Myocyte (in vitro differentiated cells): ENCODE results near the gene ITGAV. TPM values are rescaled to one million over a fixed set of nuclear protein-coding genes. Genes with fewer than 3 reads are reported as not detected.

Experiments used
- DNase-seq: peaks from one replicate; pipeline ENCODE4 v3.0.0-alpha.2; 2012; ENCODE audit warnings: low read depth
- total RNA-seq: library from RNA; depleted of rRNA; stranded (reverse); fragments of >200 nt; gene quantifications from 2 replicates; pipeline ENCODE4 v1.2.3, GENCODE V29; 2014

The ITGAV gene
- total RNA-seq, 1 donor from 2014 or later: 166 TPM

DNA sequence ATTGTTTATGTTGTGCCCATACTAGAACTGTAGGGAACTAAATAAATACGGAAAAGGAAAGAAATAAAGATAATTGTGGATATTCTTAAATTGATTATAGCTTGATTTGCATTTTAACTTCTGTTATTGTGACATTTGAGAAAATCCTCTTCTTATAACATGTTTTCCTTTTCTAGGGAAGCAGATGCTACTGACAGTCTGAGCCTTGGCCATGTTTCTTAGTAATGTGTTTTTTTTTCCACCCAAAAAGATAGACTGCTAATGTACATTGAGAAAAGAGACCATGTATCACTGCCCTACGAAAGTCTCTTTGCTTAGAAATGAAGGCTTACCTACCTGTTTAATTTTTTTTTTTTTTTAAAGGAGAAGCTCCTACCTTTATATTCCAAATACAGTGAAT lies 22.2 kb downstream of the ITGAV start:
- no peak for DNase-seq

DNA sequence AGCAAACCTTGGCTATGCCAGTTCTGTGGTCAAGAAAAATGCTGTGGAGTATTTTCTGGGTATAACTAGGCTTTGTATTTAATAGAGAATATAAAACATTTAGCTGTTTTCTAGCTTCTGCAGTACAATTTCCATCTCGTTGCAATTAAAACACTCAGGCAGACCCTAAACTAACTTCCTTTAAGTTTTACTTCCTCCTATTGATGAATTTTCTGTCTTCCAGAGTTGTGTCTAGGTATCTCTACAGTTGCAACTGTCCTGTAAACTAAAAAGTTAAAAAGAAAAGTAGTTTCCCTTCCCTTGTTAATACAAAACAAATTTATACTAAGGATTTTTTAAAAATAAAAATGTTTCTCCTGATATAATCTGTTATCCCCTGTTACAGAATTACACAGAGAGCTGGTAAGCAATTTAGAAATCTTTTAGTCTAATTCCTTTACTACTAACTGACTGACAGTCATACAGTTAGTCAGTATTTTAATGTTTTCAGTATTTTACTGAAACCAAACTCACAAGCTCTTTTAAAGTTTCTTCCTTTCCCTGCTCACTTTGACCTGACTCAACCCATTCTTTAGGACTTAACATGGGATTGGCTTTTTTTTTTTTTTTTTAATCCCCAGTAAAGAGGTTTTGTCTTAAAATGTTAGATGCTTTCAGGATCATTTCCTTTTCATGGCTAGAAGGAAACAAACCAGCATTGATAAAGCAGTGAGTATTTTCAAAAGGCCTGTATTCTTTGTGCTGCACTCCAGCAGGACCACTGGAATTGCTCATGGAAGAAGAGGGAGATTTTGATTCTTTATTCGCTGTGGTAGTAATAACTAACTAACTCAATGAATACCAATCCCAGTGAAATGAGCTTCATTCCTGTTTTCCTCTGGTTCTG lies 22.9 kb downstream of the ITGAV start:
- no peak for DNase-seq

GRCh38 chr2:186614373-186614772 lies 24.5 kb downstream of the ITGAV start:
- DNase-seq: no peak

GRCh38 chr2:186617148-186617547 lies 27.3 kb downstream of the ITGAV start:
- DNase-seq: no peak

- no peak for DNase-seq
These were observed 27.9 kb downstream of the ITGAV start for GRCh38 chr2:186617771-186618170.

DNA sequence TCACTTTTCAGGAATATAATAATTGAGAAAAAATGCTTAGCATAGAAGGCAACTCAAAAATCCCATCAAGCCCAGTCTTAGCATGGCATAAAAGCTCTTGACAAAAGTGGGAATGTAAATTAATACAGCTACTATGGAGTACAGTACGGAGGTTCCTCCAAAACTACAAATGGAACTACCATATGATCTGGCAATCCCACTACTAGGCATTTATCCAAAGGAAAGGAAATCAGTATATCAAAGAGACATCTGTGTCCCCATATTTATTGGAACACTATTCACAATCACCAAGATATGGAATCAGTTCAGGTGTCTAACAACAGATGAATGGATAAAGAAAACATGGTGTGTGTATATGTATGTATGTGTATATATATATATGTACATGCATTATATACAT lies 28.8 kb downstream of the ITGAV start:
- no peak for DNase-seq

DNA sequence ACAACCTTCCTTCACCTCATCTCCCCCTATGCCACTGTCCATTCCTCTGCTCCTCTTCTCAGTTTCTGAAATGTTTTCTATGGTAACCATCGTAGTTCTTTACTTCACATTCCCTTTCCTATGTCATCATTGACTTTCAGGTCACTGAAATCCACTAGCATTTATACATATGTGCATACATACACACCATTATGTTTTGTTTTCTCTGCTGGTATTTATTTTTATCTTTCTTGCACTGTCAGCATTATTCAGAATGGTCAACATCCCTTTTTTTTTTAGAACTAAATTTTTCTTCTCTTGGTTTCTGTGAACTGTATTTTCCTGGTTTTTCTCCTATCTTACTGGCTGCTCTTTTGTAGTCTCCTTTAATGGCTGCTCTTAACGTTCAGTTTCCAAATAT lies 33.2 kb downstream of the ITGAV start:
- no peak for DNase-seq

DNA sequence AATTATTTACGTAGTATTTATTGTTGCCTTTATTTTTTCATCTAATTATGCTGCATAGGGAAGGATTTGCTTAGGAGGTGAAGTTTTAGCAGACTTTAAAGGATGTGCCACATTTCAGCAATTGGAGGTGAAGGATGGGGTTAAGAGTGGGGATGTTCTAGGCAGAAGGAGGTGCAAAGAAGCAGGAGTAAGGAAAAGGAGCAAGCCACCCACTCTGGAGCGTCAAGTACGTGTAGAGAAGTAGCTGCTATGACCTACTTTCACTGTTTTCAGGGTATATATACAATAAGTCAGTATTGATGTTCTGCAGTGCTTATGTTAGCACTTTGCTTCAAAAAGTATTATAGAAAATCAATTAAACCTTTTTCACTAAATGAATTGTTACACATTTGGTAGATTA lies 34.4 kb downstream of the ITGAV start:
- no peak for DNase-seq

- peak; percentile 10 for DNase-seq
These were observed 39.6 kb downstream of the ITGAV start for GRCh38 chr2:186629250-186629996.

DNA sequence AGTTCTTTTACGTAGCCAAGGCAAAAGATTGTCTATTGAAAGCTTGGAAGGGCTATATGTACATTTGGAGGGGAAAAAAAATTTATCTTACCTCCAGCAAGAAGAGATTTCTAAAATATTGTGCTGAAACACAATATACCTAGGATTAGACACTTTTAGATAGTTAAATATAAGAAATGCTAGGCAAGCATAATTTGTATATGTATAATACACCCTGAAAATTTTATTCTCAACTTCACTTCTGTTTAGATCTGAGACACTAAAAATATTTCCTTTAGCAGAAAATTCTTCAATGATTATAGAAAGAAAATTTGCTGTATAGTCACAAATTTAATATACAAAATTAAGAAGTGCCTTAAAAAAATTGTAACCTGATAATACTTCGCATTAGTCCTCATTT lies 42.6 kb downstream of the ITGAV start:
- no peak for DNase-seq

DNA sequence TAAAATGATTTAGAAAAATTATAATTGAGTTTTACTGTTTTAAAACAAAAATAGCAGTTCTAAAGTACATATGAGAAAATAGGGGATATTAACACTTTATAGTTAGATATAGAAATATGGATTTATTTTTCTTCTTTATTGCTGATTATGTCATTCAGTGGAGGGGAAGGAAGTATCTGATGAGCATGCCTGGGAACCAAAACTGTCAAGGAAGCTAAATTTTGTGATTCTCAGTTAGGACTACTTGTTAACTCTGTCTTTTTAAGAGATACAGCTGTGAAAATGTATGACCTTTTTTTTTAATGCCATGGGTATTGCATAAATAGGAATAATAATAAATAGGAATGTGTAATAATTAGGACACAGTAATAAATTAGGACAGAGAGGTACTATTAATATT lies 44.8 kb downstream of the ITGAV start:
- no peak for DNase-seq

DNA sequence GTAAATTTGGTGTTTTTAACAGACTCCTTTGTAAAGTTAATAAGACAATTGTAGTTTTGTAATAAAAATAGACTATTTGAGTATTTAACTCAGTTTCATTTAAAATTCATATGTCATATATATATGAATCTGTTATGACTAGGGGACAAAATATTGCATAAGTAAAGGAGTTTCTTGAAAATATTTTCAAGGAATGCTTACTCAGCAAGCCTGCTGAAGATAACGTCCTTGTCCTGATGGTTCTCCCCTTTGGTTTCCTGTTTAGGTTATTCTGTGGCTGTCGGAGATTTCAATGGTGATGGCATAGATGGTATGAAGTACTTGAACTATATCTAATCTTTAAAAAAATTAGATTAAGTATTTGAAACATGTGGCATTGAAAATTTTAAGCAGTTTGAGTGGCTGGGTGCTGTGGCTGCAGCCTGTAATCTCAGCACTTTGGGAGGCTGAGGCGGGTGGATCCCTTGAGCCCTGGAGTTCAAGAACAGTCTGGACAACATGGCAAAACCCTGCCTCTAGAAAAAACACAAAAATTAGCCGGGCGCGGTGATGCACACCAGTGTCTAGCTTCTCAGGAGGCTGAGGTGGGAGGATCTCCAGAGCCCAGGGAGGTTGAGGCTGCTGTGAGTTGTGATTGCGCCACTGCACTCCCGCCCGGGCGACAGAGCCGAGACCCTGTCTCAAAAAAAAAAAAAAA lies 47.1 kb downstream of the ITGAV start:
- DNase-seq: no peak

DNA sequence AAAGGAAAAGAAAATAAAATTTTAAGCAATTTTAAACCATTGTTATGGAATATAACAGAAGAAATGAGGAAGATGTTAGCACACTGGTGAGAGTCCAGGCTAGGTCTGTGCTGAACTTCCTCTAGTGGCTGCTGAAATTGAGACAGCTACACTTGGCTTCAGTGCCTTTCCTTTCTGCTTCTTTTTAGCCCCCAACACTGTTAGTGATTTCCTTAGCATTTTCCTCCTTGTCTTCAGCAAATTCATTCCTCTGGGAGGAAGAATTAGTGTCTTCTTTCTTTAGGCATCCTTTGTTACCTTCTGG lies 47.6 kb downstream of the ITGAV start:
- no peak for DNase-seq

- DNase-seq: no peak
These were observed 50.1 kb downstream of the ITGAV start for GRCh38 chr2:186639939-186640338.

GRCh38 chr2:186641132-186641806 lies 51.4 kb downstream of the ITGAV start:
- DNase-seq: no peak

DNA sequence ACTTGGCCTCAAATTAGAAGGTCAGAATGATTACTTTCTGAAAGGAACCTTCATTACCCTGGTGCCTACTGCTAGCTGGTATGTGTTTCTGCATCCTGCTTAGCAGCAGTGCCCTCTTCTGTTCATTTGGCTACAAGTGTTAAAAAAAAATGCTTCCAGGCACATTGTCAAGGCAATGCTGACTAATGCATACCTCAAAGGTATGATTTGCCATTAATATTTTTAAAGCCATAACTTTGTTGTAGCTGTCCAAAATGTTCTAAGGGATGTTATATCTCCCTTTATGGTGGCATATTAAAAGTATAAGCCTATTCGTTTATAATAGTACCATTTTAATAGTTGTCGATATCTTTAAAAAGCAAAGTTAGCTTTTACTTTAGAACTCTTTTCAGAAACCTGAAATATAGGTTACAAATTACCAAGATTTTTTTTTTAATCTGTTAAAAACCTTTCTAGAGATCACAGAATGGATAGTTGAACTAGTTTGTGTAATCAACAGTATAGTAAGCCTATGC lies 52.0 kb downstream of the ITGAV start:
- peak; percentile 66 for DNase-seq

- DNase-seq: no peak
These were observed 54.9 kb downstream of the ITGAV start for GRCh38 chr2:186644791-186645190.

GRCh38 chr2:186645999-186646398 lies 56.1 kb downstream of the ITGAV start:
- DNase-seq: no peak

DNA sequence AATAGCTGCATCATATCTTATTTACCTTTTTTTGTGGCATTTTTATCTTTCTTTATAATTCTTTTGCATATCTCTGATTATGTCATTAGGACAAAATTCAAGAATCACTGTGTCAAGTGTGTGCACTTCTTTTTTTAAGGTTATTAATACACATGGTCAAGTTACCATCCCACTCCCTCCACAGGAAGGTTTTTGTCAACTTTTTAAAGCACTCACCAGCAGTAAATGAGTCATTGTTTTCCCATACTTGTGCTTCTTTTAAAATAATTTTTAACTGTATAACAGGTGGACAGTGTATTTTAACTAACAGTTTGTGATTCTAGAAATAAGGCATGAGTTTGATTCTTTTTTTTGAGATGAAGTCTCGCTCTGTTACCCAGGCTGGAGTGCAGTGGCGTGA lies 58.3 kb downstream of the ITGAV start:
- DNase-seq: peak; percentile 47

GRCh38 chr2:186653511-186653910 lies 63.7 kb downstream of the ITGAV start:
- DNase-seq: no peak

DNA sequence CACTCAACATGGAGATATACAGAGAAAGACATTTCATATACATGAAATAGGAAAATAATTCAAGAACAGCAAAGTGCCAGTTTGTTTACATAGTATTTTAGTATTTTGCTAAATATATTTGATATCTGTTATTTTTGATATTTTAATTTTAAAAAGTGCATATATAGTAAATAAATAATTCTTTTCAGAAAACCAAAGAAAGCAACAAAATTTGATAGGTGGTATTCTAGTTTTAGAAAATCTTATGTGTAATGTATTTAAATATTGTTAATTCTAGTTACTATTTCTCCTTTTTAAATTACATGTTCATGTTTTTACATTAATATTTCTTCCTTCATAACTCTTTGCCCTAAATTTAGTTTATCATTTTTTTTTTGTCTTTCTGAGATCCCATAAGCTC lies 69.5 kb downstream of the ITGAV start:
- no peak for DNase-seq
